ENCODE data around the gene STK11IP. TPM values are rescaled to one million over a fixed set of nuclear protein-coding genes. Genes with fewer than 3 reads are reported as not detected.
"Not testable (repeated sequence)": the region's sequence is repeated elsewhere in the genome, so short reads cannot be mapped to it uniquely, and the experiment has no call there.

STK11IP gene
- total RNA-seq, 2 experiments from 2014 or later, result 30.0 to 33.1 TPM

- peaks cover 11% of the 10 kb centered on the region for H3K4me1 Mint-ChIP-seq (ENCODE audit: low read depth)
- POLR2A ChIA-PET, result no interaction called here
- CTCF ChIA-PET, result interaction anchor here (0.9 to 6.9 kb wide), 3 partner anchors 44 to 104 kb away, joined by 3 to 59 read pairs (median 4); no protein-coding TSS in a partner anchor
- DNase-seq (no peak), ATAC-seq (no peak)
- H3K27ac Mint-ChIP-seq, result no peak overlapping the region
- H3K9me3 Mint-ChIP-seq (ENCODE audit: insufficient read depth), result no peaks in the 10 kb centered on the region
- no peak overlapping the region for H3K4me3 Mint-ChIP-seq
- H3K27me3 Mint-ChIP-seq (ENCODE audit: low read depth), result peaks cover 15% of the 10 kb centered on the region
- H3K36me3 Mint-ChIP-seq (ENCODE audit: low read depth), result no peaks in the 10 kb centered on the region
Measured at GRCh38 chr2:219644801-219645480, 47.3 kb downstream of the STK11IP start.

GRCh38 chr2:219645631-219646527, 48.2 kb downstream of the STK11IP start:
- Mint-ChIP-seq H3K36me3 (ENCODE audit: low read depth) (no peaks in the 10 kb centered on the region), H3K9me3 (ENCODE audit: insufficient read depth) (no peaks in the 10 kb centered on the region), H3K27me3 (ENCODE audit: low read depth) (peaks cover 15% of the 10 kb centered on the region), H3K4me1 (ENCODE audit: low read depth) (peaks cover 11% of the 10 kb centered on the region), H3K27ac (no peak overlapping the region), H3K4me3 (no peak overlapping the region)
- ATAC-seq (no peak), DNase-seq (no peak)
- ChIA-PET CTCF (interaction anchor here (0.9 to 6.9 kb wide), 2 partner anchors 44 to 105 kb away, joined by 3 to 59 read pairs; no protein-coding TSS in a partner anchor), POLR2A (interaction anchor here (0.6 kb wide), 1 partner anchor 340 kb away, joined by 3 read pairs; no protein-coding TSS in a partner anchor)

- no peaks in the 10 kb centered on the region for H3K36me3 Mint-ChIP-seq (ENCODE audit: low read depth)
- H3K4me1 Mint-ChIP-seq (ENCODE audit: low read depth), result no peaks in the 10 kb centered on the region
- ATAC-seq (no peak), DNase-seq (no peak)
- POLR2A ChIA-PET, result no interaction called here
- no peak overlapping the region for H3K4me3 Mint-ChIP-seq
- no peak overlapping the region for H3K27ac Mint-ChIP-seq
- H3K9me3 Mint-ChIP-seq (ENCODE audit: insufficient read depth), result no peaks in the 10 kb centered on the region
- CTCF ChIA-PET, result no interaction called here
- H3K27me3 Mint-ChIP-seq (ENCODE audit: low read depth), result peaks cover 25% of the 10 kb centered on the region
Measured at GRCh38 chr2:219648176-219648575, 50.5 kb downstream of the STK11IP start.

GRCh38 chr2:219648963-219649362, 51.3 kb downstream of the STK11IP start:
- peaks cover 28% of the 10 kb centered on the region for H3K27me3 Mint-ChIP-seq (ENCODE audit: low read depth)
- CTCF ChIA-PET, result no interaction called here
- no peaks in the 10 kb centered on the region for H3K9me3 Mint-ChIP-seq (ENCODE audit: insufficient read depth)
- no peak overlapping the region for H3K4me3 Mint-ChIP-seq
- H3K4me1 Mint-ChIP-seq (ENCODE audit: low read depth), result no peaks in the 10 kb centered on the region
- no peak for ATAC-seq
- H3K36me3 Mint-ChIP-seq (ENCODE audit: low read depth), result no peaks in the 10 kb centered on the region
- POLR2A ChIA-PET, result no interaction called here
- DNase-seq, result no peak
- H3K27ac Mint-ChIP-seq, result no peak overlapping the region

- no peak overlapping the region for H3K4me3 Mint-ChIP-seq
- H3K27ac Mint-ChIP-seq, result no peak overlapping the region
- DNase-seq, result no peak
- ATAC-seq, result no peak
- no peaks in the 10 kb centered on the region for H3K4me1 Mint-ChIP-seq (ENCODE audit: low read depth)
- H3K27me3 Mint-ChIP-seq (ENCODE audit: low read depth), result peaks cover 35% of the 10 kb centered on the region
- H3K36me3 Mint-ChIP-seq (ENCODE audit: low read depth), result no peaks in the 10 kb centered on the region
- POLR2A ChIA-PET, result no interaction called here
- CTCF ChIA-PET, result interaction anchor here (1.4 kb wide), 1 partner anchor 8 kb away, joined by 5 read pairs; no protein-coding TSS in a partner anchor
- H3K9me3 Mint-ChIP-seq (ENCODE audit: insufficient read depth), result no peaks in the 10 kb centered on the region
Measured at GRCh38 chr2:219650426-219651248, 53.0 kb downstream of the STK11IP start.

- DNase-seq; H3K36me3 Mint-ChIP-seq (ENCODE audit: low read depth); POLR2A ChIA-PET; H3K4me3 Mint-ChIP-seq; H3K27ac Mint-ChIP-seq; H3K4me1 Mint-ChIP-seq (ENCODE audit: low read depth); ATAC-seq; H3K9me3 Mint-ChIP-seq (ENCODE audit: insufficient read depth): not testable (repeated sequence)
- CTCF ChIA-PET, result interaction anchor here (1.4 to 1.5 kb wide), 2 partner anchors 9 to 38 kb away, joined by 3 to 5 read pairs; no protein-coding TSS in a partner anchor
- peaks cover 33% of the 10 kb centered on the region for H3K27me3 Mint-ChIP-seq (ENCODE audit: low read depth)
Measured at GRCh38 chr2:219651656-219652055, 54.0 kb downstream of the STK11IP start.

- ATAC-seq (no peak), DNase-seq (no peak)
- CTCF ChIA-PET, result no interaction called here
- Mint-ChIP-seq H3K9me3 (ENCODE audit: insufficient read depth) (no peaks in the 10 kb centered on the region), H3K36me3 (ENCODE audit: low read depth) (no peaks in the 10 kb centered on the region), H3K27me3 (ENCODE audit: low read depth) (peaks cover 32% of the 10 kb centered on the region), H3K4me3 (no peak overlapping the region), H3K4me1 (ENCODE audit: low read depth) (no peaks in the 10 kb centered on the region), H3K27ac (no peak overlapping the region)
- POLR2A ChIA-PET, result no interaction called here
Measured at GRCh38 chr2:219656526-219656925, 58.9 kb downstream of the STK11IP start.

GRCh38 chr2:219658196-219658846, 60.7 kb downstream of the STK11IP start:
- no peak overlapping the region for H3K4me3 Mint-ChIP-seq
- H3K27me3 Mint-ChIP-seq (ENCODE audit: low read depth), result peaks cover 28% of the 10 kb centered on the region
- H3K4me1 Mint-ChIP-seq (ENCODE audit: low read depth), result no peaks in the 10 kb centered on the region
- H3K36me3 Mint-ChIP-seq (ENCODE audit: low read depth), result no peaks in the 10 kb centered on the region
- POLR2A ChIA-PET, result no interaction called here
- DNase-seq (no peak), ATAC-seq (no peak)
- CTCF ChIA-PET, result interaction anchor here (1.4 kb wide), 1 partner anchor 117 kb away, joined by 4 read pairs; no protein-coding TSS in a partner anchor
- no peak overlapping the region for H3K27ac Mint-ChIP-seq
- H3K9me3 Mint-ChIP-seq (ENCODE audit: insufficient read depth), result no peaks in the 10 kb centered on the region

- CTCF ChIA-PET, result interaction anchor here (1.0 to 1.4 kb wide), 2 partner anchors 33 to 118 kb away, joined by 3 to 4 read pairs; no protein-coding TSS in a partner anchor
- Mint-ChIP-seq H3K36me3 (ENCODE audit: low read depth) (no peaks in the 10 kb centered on the region), H3K4me3 (no peak overlapping the region), H3K9me3 (ENCODE audit: insufficient read depth) (no peaks in the 10 kb centered on the region), H3K27me3 (ENCODE audit: low read depth) (peaks cover 25% of the 10 kb centered on the region), H3K4me1 (ENCODE audit: low read depth) (no peaks in the 10 kb centered on the region), H3K27ac (no peak overlapping the region)
- DNase-seq (no peak), ATAC-seq (no peak)
- POLR2A ChIA-PET, result no interaction called here
Measured at GRCh38 chr2:219658874-219659273, 61.2 kb downstream of the STK11IP start.

- Mint-ChIP-seq H3K27ac (no peak overlapping the region), H3K9me3 (ENCODE audit: insufficient read depth) (no peaks in the 10 kb centered on the region), H3K27me3 (ENCODE audit: low read depth) (peaks cover 16% of the 10 kb centered on the region), H3K36me3 (ENCODE audit: low read depth) (no peaks in the 10 kb centered on the region), H3K4me1 (ENCODE audit: low read depth) (no peaks in the 10 kb centered on the region), H3K4me3 (no peak overlapping the region)
- ATAC-seq (no peak), DNase-seq (no peak)
- POLR2A ChIA-PET, result no interaction called here
- CTCF ChIA-PET, result interaction anchor here (1.1 kb wide), 1 partner anchor 120 kb away, joined by 3 read pairs; no protein-coding TSS in a partner anchor
Measured at GRCh38 chr2:219661197-219661954, 63.7 kb downstream of the STK11IP start.
